MM.1S (cell line): ENCODE measurements around the gene NCS1.

ENCODE experiments used
- EZH2 ChIP-seq: fragments of 300-600 bp; sonication (generic); optimal IDR thresholded peaks from 2 replicates; pipeline ENCODE3; 2017; ENCODE audit warnings: low read depth, mild to moderate bottlenecking, antibody characterized with exemption, low read length, mixed read lengths
- EZH2phosphoT487 ChIP-seq: fragments of 300-600 bp; sonication (generic); IDR thresholded peaks from 2 replicates; pipeline ENCODE4 v1.6.1; 2018; ENCODE audit warnings: antibody characterized with exemption, low read length
- TF ChIP-seq, protein P1 (sequence below): fragments of 300-600 bp; sonication (generic); IDR thresholded peaks from 2 replicates; pipeline ENCODE4 v1.5.1; 2016; ENCODE audit warnings: antibody characterized with exemption, low read length, mixed read lengths

GRCh38 chr9:130237076-130237475, 64.9 kb downstream of the NCS1 start:
- TF ChIP-seq, protein P1, sequence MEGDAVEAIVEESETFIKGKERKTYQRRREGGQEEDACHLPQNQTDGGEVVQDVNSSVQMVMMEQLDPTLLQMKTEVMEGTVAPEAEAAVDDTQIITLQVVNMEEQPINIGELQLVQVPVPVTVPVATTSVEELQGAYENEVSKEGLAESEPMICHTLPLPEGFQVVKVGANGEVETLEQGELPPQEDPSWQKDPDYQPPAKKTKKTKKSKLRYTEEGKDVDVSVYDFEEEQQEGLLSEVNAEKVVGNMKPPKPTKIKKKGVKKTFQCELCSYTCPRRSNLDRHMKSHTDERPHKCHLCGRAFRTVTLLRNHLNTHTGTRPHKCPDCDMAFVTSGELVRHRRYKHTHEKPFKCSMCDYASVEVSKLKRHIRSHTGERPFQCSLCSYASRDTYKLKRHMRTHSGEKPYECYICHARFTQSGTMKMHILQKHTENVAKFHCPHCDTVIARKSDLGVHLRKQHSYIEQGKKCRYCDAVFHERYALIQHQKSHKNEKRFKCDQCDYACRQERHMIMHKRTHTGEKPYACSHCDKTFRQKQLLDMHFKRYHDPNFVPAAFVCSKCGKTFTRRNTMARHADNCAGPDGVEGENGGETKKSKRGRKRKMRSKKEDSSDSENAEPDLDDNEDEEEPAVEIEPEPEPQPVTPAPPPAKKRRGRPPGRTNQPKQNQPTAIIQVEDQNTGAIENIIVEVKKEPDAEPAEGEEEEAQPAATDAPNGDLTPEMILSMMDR: no peak
- TF ChIP-seq EZH2 (no peak), EZH2phosphoT487 (no peak)
